Measurements from ENCODE around the gene JMJD4.

Gene JMJD4

GRCh38 chr1:227749916-227750710, 15.0 kb upstream of the JMJD4 start:
- H3K27me3 ChIP-seq (ENCODE audit: insufficient read depth, low read length, poor library complexity): no peaks in the 10 kb centered on the region
- H2AK5ac ChIP-seq (ENCODE audit: low read length): no peak overlapping the region
- H3K79me2 ChIP-seq (ENCODE audit: control insufficient read depth, insufficient read depth, low read length): peaks cover 14% of the 10 kb centered on the region
- no peak overlapping the region for H3K4me3 ChIP-seq (ENCODE audit: low read length)
- no peak overlapping the region for H3K9ac ChIP-seq (ENCODE audit: low read length)
- H3K18ac ChIP-seq (ENCODE audit: low read length): no peak overlapping the region
- H4K8ac ChIP-seq (ENCODE audit: low read depth, low read length): no peak overlapping the region
- no peak overlapping the region for H3K56ac ChIP-seq (ENCODE audit: low read length)
- H3K4ac ChIP-seq (ENCODE audit: low read depth, low read length): no peak overlapping the region
- no peak overlapping the region for H4K5ac ChIP-seq (ENCODE audit: low read length)
- H2BK120ac ChIP-seq (ENCODE audit: low read depth, low read length): no peak overlapping the region
- no peak overlapping the region for H3K27ac ChIP-seq (ENCODE audit: low read depth, low read length)
- H3K36me3 ChIP-seq (ENCODE audit: control insufficient read depth, insufficient read depth, low read length): peaks cover 10% of the 10 kb centered on the region
- H3K4me2 ChIP-seq (ENCODE audit: low read length): no peak overlapping the region
- WGBS (ENCODE audit: extremely low coverage, insufficient coverage, low lambda C conversion rate): no CpG with 5 or more reads among the region's 19 CpGs
- H3K23ac ChIP-seq (ENCODE audit: low read length): no peak overlapping the region
- no peak for DNase-seq
- H2BK5ac ChIP-seq (ENCODE audit: low read length): no peak overlapping the region
- no peak overlapping the region for H2BK15ac ChIP-seq (replicated peaks; ENCODE audit: low read depth)
- H3K4me1 ChIP-seq (ENCODE audit: control insufficient read depth, low read depth, low read length): no peaks in the 10 kb centered on the region
- peaks cover 28% of the 10 kb centered on the region for H3K79me1 ChIP-seq (ENCODE audit: low read length)

- Histone ChIP-seq H3K36me3 (ENCODE audit: control insufficient read depth, insufficient read depth, low read length) (peaks cover 10% of the 10 kb centered on the region), H3K56ac (ENCODE audit: low read length) (no peak overlapping the region), H3K4me1 (ENCODE audit: control insufficient read depth, low read depth, low read length) (no peaks in the 10 kb centered on the region), H3K18ac (ENCODE audit: low read length) (no peak overlapping the region), H3K79me2 (ENCODE audit: control insufficient read depth, insufficient read depth, low read length) (peaks cover 17% of the 10 kb centered on the region), H3K27me3 (ENCODE audit: insufficient read depth, low read length, poor library complexity) (no peaks in the 10 kb centered on the region), H2BK15ac (replicated peaks; ENCODE audit: low read depth) (no peak overlapping the region), H2AK5ac (ENCODE audit: low read length) (no peak overlapping the region), H3K4me3 (ENCODE audit: low read length) (no peak overlapping the region), H4K5ac (ENCODE audit: low read length) (no peak overlapping the region), H3K4ac (ENCODE audit: low read depth, low read length) (no peak overlapping the region), H3K27ac (ENCODE audit: low read depth, low read length) (no peak overlapping the region), H3K79me1 (ENCODE audit: low read length) (peaks cover 32% of the 10 kb centered on the region), H2BK5ac (ENCODE audit: low read length) (no peak overlapping the region), H2BK120ac (ENCODE audit: low read depth, low read length) (no peak overlapping the region), H3K4me2 (ENCODE audit: low read length) (no peak overlapping the region), H4K8ac (ENCODE audit: low read depth, low read length) (no peak overlapping the region), H3K23ac (ENCODE audit: low read length) (no peak overlapping the region), H3K9ac (ENCODE audit: low read length) (no peak overlapping the region)
- no CpG with 5 or more reads among the region's 7 CpGs for WGBS (ENCODE audit: extremely low coverage, insufficient coverage, low lambda C conversion rate)
- DNase-seq: no peak
Observed at GRCh38 chr1:227749225-227749624, 14.1 kb upstream of the JMJD4 start.

DNA sequence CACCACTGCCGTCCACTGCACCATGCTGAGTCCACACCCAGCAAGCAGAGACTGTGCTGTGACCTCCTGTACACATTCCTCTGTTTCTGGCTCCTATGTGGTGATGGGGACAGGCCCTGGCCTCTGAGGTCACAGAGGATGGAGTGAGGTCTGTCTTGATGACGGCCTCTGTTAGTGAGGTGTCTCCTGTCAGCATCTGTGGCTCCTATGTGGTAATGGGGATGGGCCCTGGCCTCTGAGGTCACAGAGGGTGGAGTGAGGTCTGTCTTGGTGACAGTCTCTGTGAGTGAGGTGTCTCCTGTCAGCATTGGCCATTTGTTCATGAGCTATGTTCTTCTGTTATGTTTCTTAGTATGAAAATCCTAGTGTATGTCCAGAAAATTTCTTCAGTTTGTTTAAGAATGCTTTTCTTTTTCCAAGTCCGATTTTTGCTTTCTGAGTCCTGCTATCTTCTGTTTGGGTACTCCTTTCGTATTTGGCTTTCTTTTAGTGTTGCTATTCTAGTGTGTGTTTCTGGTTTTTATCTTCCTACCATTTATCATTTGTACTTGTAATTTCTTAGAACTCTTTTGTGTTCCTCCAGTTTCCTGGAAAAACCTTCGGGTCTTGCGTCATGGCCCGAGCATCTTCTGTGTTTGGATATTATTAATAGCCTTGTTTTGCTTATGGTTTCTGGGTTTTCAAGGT, 13.5 kb upstream of the JMJD4 start:
- H3K9ac ChIP-seq (ENCODE audit: low read length): no peak overlapping the region
- H3K56ac ChIP-seq (ENCODE audit: low read length): no peak overlapping the region
- H3K4me2 ChIP-seq (ENCODE audit: low read length): no peak overlapping the region
- peaks cover 10% of the 10 kb centered on the region for H3K36me3 ChIP-seq (ENCODE audit: control insufficient read depth, insufficient read depth, low read length)
- WGBS (ENCODE audit: extremely low coverage, insufficient coverage, low lambda C conversion rate): no CpG with 5 or more reads among the region's 7 CpGs
- no peak overlapping the region for H4K8ac ChIP-seq (ENCODE audit: low read depth, low read length)
- no peak overlapping the region for H2BK120ac ChIP-seq (ENCODE audit: low read depth, low read length)
- no peak overlapping the region for H3K18ac ChIP-seq (ENCODE audit: low read length)
- no peaks in the 10 kb centered on the region for H3K27me3 ChIP-seq (ENCODE audit: insufficient read depth, low read length, poor library complexity)
- no peak overlapping the region for H2AK5ac ChIP-seq (ENCODE audit: low read length)
- no peak overlapping the region for H3K4me3 ChIP-seq (ENCODE audit: low read length)
- no peak overlapping the region for H3K23ac ChIP-seq (ENCODE audit: low read length)
- DNase-seq: no peak
- no peak overlapping the region for H3K27ac ChIP-seq (ENCODE audit: low read depth, low read length)
- H2BK15ac ChIP-seq (replicated peaks; ENCODE audit: low read depth): no peak overlapping the region
- H2BK5ac ChIP-seq (ENCODE audit: low read length): no peak overlapping the region
- peaks cover 20% of the 10 kb centered on the region for H3K79me2 ChIP-seq (ENCODE audit: control insufficient read depth, insufficient read depth, low read length)
- no peaks in the 10 kb centered on the region for H3K4me1 ChIP-seq (ENCODE audit: control insufficient read depth, low read depth, low read length)
- H3K4ac ChIP-seq (ENCODE audit: low read depth, low read length): no peak overlapping the region
- no peak overlapping the region for H4K5ac ChIP-seq (ENCODE audit: low read length)
- peaks cover 34% of the 10 kb centered on the region for H3K79me1 ChIP-seq (ENCODE audit: low read length)

GRCh38 chr1:227747948-227748495, 12.9 kb upstream of the JMJD4 start:
- WGBS (ENCODE audit: extremely low coverage, insufficient coverage, low lambda C conversion rate): no CpG with 5 or more reads among the region's 18 CpGs
- H3K18ac ChIP-seq (ENCODE audit: low read length): no peak overlapping the region
- H3K56ac ChIP-seq (ENCODE audit: low read length): no peak overlapping the region
- H3K4me1 ChIP-seq (ENCODE audit: control insufficient read depth, low read depth, low read length): no peaks in the 10 kb centered on the region
- no peak overlapping the region for H3K23ac ChIP-seq (ENCODE audit: low read length)
- no peak overlapping the region for H2BK15ac ChIP-seq (replicated peaks; ENCODE audit: low read depth)
- H4K5ac ChIP-seq (ENCODE audit: low read length): no peak overlapping the region
- H3K4ac ChIP-seq (ENCODE audit: low read depth, low read length): no peak overlapping the region
- no peak overlapping the region for H3K27ac ChIP-seq (ENCODE audit: low read depth, low read length)
- H2BK5ac ChIP-seq (ENCODE audit: low read length): no peak overlapping the region
- H3K79me2 ChIP-seq (ENCODE audit: control insufficient read depth, insufficient read depth, low read length): peaks cover 21% of the 10 kb centered on the region
- no peaks in the 10 kb centered on the region for H3K27me3 ChIP-seq (ENCODE audit: insufficient read depth, low read length, poor library complexity)
- no peak overlapping the region for H2BK120ac ChIP-seq (ENCODE audit: low read depth, low read length)
- no peak overlapping the region for H3K4me3 ChIP-seq (ENCODE audit: low read length)
- H3K4me2 ChIP-seq (ENCODE audit: low read length): no peak overlapping the region
- no peak overlapping the region for H4K8ac ChIP-seq (ENCODE audit: low read depth, low read length)
- H3K36me3 ChIP-seq (ENCODE audit: control insufficient read depth, insufficient read depth, low read length): peaks cover 10% of the 10 kb centered on the region
- no peak overlapping the region for H3K9ac ChIP-seq (ENCODE audit: low read length)
- H3K79me1 ChIP-seq (ENCODE audit: low read length): peaks cover 36% of the 10 kb centered on the region
- DNase-seq: no peak
- H2AK5ac ChIP-seq (ENCODE audit: low read length): no peak overlapping the region

DNA sequence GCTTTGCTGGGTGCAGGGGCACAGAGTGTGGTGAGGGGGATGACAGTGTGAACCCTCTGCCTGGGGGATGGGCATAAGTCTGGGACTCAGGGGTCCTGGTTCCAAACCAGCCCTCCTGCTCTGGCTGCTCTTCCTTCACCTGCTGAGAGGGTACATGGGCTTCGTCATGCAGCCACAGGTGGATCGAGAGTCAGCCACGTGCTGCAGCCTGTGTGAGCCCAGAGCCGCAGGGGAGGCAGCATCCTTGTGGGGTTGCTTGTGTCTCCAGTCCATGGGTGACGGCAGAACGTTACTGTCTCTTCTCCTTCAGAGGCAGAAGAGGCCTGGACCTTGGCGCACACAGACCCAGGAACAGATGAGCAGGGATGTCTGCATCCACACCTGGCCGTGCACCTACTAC, 12.3 kb upstream of the JMJD4 start:
- Histone ChIP-seq H2BK5ac (ENCODE audit: low read length) (no peak overlapping the region), H3K4me1 (ENCODE audit: control insufficient read depth, low read depth, low read length) (no peaks in the 10 kb centered on the region), H3K4ac (ENCODE audit: low read depth, low read length) (no peak overlapping the region), H3K4me3 (ENCODE audit: low read length) (no peak overlapping the region), H3K4me2 (ENCODE audit: low read length) (no peak overlapping the region), H3K79me2 (ENCODE audit: control insufficient read depth, insufficient read depth, low read length) (peaks cover 23% of the 10 kb centered on the region), H3K36me3 (ENCODE audit: control insufficient read depth, insufficient read depth, low read length) (peaks cover 10% of the 10 kb centered on the region), H4K8ac (ENCODE audit: low read depth, low read length) (no peak overlapping the region), H3K18ac (ENCODE audit: low read length) (no peak overlapping the region), H2AK5ac (ENCODE audit: low read length) (no peak overlapping the region), H3K27me3 (ENCODE audit: insufficient read depth, low read length, poor library complexity) (no peaks in the 10 kb centered on the region), H2BK120ac (ENCODE audit: low read depth, low read length) (no peak overlapping the region), H3K23ac (ENCODE audit: low read length) (no peak overlapping the region), H3K27ac (ENCODE audit: low read depth, low read length) (no peak overlapping the region), H3K79me1 (ENCODE audit: low read length) (peaks cover 36% of the 10 kb centered on the region), H2BK15ac (replicated peaks; ENCODE audit: low read depth) (no peak overlapping the region), H3K9ac (ENCODE audit: low read length) (no peak overlapping the region), H4K5ac (ENCODE audit: low read length) (no peak overlapping the region), H3K56ac (ENCODE audit: low read length) (no peak overlapping the region)
- no peak for DNase-seq
- WGBS (ENCODE audit: extremely low coverage, insufficient coverage, low lambda C conversion rate): no CpG with 5 or more reads among the region's 8 CpGs

All from mesendoderm (in vitro differentiated cells).